ENCODE measurements around the gene RBM26.

DNA sequence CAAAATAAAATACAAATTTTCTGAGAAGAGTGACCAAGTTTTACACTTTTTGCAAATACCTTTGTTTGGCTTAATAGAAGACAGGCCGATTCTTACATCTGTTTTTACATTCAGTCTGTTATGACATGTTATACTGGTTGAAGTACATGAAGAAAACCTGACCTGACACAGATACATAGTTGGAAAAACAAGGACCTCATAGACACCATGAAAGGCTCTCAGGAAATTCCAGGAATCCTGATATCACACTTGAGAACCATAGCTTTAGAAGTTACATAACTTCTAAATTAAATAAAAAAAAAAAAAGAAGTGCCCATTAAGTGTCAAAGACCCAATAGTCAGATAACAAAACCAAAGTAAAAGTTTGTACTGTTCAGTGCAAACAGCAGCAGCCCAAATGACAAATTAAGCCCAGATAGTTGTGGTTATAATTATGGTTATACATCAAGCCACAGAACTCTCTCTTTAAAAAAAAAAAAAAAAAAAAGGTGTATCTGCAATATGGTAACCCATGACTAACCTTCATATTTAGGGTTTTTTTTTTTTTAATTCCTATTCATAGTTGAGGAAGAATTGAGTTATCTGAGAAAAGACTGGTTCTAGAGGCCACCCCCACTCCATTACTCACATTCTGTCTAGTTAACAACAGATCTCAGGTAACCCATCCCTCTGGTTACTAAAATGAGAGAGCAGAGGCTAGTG, 19.8 kb downstream of the RBM26 start:
- TF ChIP-seq, protein P1, sequence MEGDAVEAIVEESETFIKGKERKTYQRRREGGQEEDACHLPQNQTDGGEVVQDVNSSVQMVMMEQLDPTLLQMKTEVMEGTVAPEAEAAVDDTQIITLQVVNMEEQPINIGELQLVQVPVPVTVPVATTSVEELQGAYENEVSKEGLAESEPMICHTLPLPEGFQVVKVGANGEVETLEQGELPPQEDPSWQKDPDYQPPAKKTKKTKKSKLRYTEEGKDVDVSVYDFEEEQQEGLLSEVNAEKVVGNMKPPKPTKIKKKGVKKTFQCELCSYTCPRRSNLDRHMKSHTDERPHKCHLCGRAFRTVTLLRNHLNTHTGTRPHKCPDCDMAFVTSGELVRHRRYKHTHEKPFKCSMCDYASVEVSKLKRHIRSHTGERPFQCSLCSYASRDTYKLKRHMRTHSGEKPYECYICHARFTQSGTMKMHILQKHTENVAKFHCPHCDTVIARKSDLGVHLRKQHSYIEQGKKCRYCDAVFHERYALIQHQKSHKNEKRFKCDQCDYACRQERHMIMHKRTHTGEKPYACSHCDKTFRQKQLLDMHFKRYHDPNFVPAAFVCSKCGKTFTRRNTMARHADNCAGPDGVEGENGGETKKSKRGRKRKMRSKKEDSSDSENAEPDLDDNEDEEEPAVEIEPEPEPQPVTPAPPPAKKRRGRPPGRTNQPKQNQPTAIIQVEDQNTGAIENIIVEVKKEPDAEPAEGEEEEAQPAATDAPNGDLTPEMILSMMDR (IDR thresholded peaks at IDR 0.05) = no peak
- no peak for TF ChIP-seq ZFX (IDR thresholded peaks at IDR 0.05; ENCODE audit: borderline replicate concordance)
